Suprapubic skin (tissue), 4 donors: ENCODE results near the gene C10orf95. TPM values are rescaled to one million over a fixed set of nuclear protein-coding genes. Genes with fewer than 3 reads are reported as not detected.

Experiments
- total RNA-seq, 4 donors: library from RNA; depleted of rRNA; stranded (reverse); fragments of >200 nt; gene quantifications; one replicate each; pipeline ENCODE4 v1.1.0, GENCODE V29; 2016

The C10orf95 gene
- total RNA-seq, 4 donors from 2014 or later: 1.4 to 7.1 (median 5.4) TPM

Other genes with a start within 250 kb of the C10orf95 start
- 10 to 100 TPM; 16.9 to 84.1 (median 56.5) TPM for gene ELOVL3, start 225.2 kb downstream of the C10orf95 start, total RNA-seq
- gene PITX3, start 210.0 kb downstream of the C10orf95 start, total RNA-seq: not detected
- 10 to 100 TPM; 31.0 to 56.1 (median 43.9) TPM for gene GBF1, start 206.0 kb downstream of the C10orf95 start, total RNA-seq
- 10 to 100 TPM; 14.4 to 18.5 (median 16.0) TPM for gene NFKB2, start 55.8 kb downstream of the C10orf95 start, total RNA-seq
- 1 to 10 TPM; 1.7 to 4.8 (median 2.1) TPM for gene PSD, start 32.8 kb downstream of the C10orf95 start, total RNA-seq
- gene FBXL15, start 30.7 kb downstream of the C10orf95 start, total RNA-seq: 10 to 100 TPM; 12.5 to 17.9 (median 13.8) TPM
- 10 to 100 TPM; 25.0 to 61.2 (median 40.2) TPM for gene CUEDC2, start 19.0 kb downstream of the C10orf95 start, total RNA-seq
- 100 to 1,000 TPM in 3 of 4 donors, 10 to 100 TPM in 1; 71.5 to 108 (median 105) TPM for gene ACTR1A, start 51.2 kb upstream of the C10orf95 start, total RNA-seq
- 10 to 100 TPM; 15.3 to 22.7 (median 18.9) TPM for gene SUFU, start 52.4 kb upstream of the C10orf95 start, total RNA-seq
- gene TRIM8, start 192.9 kb upstream of the C10orf95 start, total RNA-seq: 100 to 1,000 TPM in 2 of 4 donors, 10 to 100 TPM in 2; 73.1 to 113 (median 96.1) TPM